Endodermal cell (in vitro differentiated cells): Measurements from ENCODE around the gene C16orf87. TPM values are rescaled to one million over a fixed set of nuclear protein-coding genes. Genes with fewer than 3 reads are reported as not detected.

ENCODE experiments used
- DNase-seq: peaks from one replicate; pipeline ENCODE4 v3.0.0-alpha.2; 2017
- H3K27ac ChIP-seq: 2 replicates; pipeline ENCODE4 v1.5.1; 2013; ENCODE audit warnings: mild to moderate bottlenecking, low read depth, low read length, moderate library complexity
- H3K27me3 ChIP-seq: 2 replicates; pipeline ENCODE4 v1.6.1; 2013; ENCODE audit warnings: mild to moderate bottlenecking, low read length, moderate library complexity; ENCODE audit not compliant: insufficient read depth, control insufficient read depth, poor library complexity, severe bottlenecking
- H3K36me3 ChIP-seq: 2 replicates; pipeline ENCODE4 v1.7.0; 2013; ENCODE audit warnings: mild to moderate bottlenecking, low read length, moderate library complexity; ENCODE audit not compliant: control insufficient read depth, insufficient read depth
- H3K4me1 ChIP-seq: one replicate; pipeline ENCODE4 v1.7.0; 2013; ENCODE audit warnings: low read length; ENCODE audit not compliant: control insufficient read depth, insufficient read depth
- H3K4me3 ChIP-seq: 2 replicates; pipeline ENCODE4 v1.5.1; 2013; ENCODE audit warnings: mild to moderate bottlenecking, low read length, moderate library complexity
- H3K9ac ChIP-seq: 2 replicates; pipeline ENCODE4 v1.6.1; 2013; ENCODE audit warnings: mild to moderate bottlenecking, low read length, moderate library complexity; ENCODE audit not compliant: poor library complexity, severe bottlenecking; ENCODE audit errors: extremely low read depth
- H3K9me3 ChIP-seq: 2 replicates; pipeline ENCODE4 v1.6.1; 2013; ENCODE audit warnings: mild to moderate bottlenecking, low read length, moderate library complexity; ENCODE audit not compliant: control insufficient read depth
- H3K27ac Mint-ChIP-seq: 2 replicates; pipeline ENCODE4 v1.8.0; 2020; ENCODE audit warnings: mixed read lengths
- H3K27me3 Mint-ChIP-seq: 2 replicates; pipeline ENCODE4 v1.8.0; 2021; ENCODE audit warnings: mild to moderate bottlenecking, mixed read lengths; ENCODE audit not compliant: insufficient read depth
- H3K36me3 Mint-ChIP-seq: 2 replicates; pipeline ENCODE4 v1.8.0; 2020; ENCODE audit warnings: low read depth, mixed read lengths
- H3K4me1 Mint-ChIP-seq: 2 replicates; pipeline ENCODE4 v1.8.0; 2020; ENCODE audit warnings: mixed read lengths
- H3K4me3 Mint-ChIP-seq: 2 replicates; pipeline ENCODE4 v1.8.0; 2020; ENCODE audit warnings: mild to moderate bottlenecking, moderate library complexity, mixed read lengths
- H3K9me3 Mint-ChIP-seq: 2 replicates; pipeline ENCODE4 v1.8.0; 2020; ENCODE audit warnings: mild to moderate bottlenecking, mixed read lengths
- WGBS, 2 experiments: methylation state at CpG; one replicate each; pipeline versions ENCODE4 v1.1.5 to v1.1.7; 2013; ENCODE audit warnings: missing lambda C conversion rate in 2 of 2, mixed read lengths in 1 of 2; ENCODE audit not compliant: insufficient coverage in 1 of 2, insufficient read length in 1 of 2; 5-methylcytosine and 5-hydroxymethylcytosine counted together
- total RNA-seq, 2 donors: library from RNA; stranded (reverse); fragmentation: NEBNext Ultra II Directional in 1 of 2; extraction: Animal tissue kit (Norgen Biotek cat#: 25700) in 1 of 2; gene quantifications; 2 replicates in 1 of 2; 3 replicates in 1 of 2; pipeline ENCODE4 v1.2.1, GENCODE V29; 2021
- TF ChIP-seq, protein P1 (sequence below): fragments of 200-600 bp; sonication (generic); conservative IDR thresholded peaks from 2 replicates; pipeline ENCODE4 v1.5.0; 2021; ENCODE audit warnings: antibody characterized with exemption, mild to moderate bottlenecking

Gene C16orf87
- total RNA-seq, 2 donors from 2014 or later, result 20.6 to 22.7 TPM

DNA sequence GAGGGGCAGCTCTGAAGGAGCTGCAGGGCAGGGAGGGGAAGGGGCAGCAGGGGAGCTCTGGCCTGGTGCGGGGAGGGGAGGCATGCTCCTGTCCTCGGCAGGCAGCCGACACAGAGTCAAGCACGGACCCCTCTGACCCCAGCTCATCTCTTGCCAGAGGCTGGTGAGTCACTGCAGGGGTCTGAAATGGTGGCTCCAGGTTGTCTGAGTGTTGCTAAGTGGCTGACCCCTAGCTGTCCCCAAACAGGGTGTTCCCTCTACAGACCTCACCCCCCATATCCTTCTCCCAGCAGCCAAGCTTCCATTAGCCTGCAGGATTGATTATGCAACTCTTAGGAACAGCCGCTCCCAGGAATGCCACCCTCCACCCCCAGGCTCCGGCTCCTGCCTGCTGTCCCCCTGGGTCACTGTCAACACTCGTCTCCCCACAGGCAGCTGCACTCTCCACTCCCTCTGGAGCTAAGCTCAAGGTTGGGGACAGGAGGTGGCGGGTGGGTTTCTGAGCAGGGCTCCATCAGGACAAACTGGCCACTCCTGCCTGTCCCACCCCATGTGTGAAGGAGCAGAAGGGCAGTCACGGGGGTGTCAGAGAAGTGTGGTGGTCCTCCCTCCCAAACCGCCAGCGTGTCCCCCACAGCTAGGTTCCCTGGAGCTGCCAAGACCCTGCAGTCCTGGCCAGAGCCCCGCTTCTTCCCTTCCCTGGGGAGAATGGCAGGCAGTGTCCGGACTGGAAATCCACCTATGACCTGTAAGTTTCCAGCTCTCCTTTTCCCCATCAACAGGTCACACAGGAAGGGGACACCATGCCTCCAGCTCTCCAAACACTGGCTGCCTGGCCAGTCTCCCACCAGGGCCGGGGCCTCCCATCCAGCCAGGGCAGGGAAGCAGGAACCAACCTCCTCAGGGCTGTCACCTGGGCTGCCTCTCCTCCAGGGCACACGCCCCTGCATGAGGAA, 83.9 kb downstream of the C16orf87 start:
- peak; percentile 80 for DNase-seq
- no peak overlapping the region for H3K27ac ChIP-seq
- peaks cover 49% of the 10 kb centered on the region for H3K4me1 Mint-ChIP-seq

More for the DNA sequence above, 83.9 kb downstream of the C16orf87 start:
- H3K4me3 ChIP-seq, result no peak overlapping the region
- H3K9me3 ChIP-seq, result no peaks in the 10 kb centered on the region
- H3K4me1 ChIP-seq, result peaks cover 23% of the 10 kb centered on the region
- H3K36me3 ChIP-seq, result no peaks in the 10 kb centered on the region
- H3K9ac ChIP-seq, result no peak overlapping the region
- Mint-ChIP-seq H3K27ac (no peak overlapping the region), H3K9me3 (no peaks in the 10 kb centered on the region), H3K36me3 (no peaks in the 10 kb centered on the region), H3K27me3 (no peaks in the 10 kb centered on the region), H3K4me3 (no peak overlapping the region)
- H3K27me3 ChIP-seq, result no peaks in the 10 kb centered on the region
- 91 to 100% methylated on average over 2 to 15 of the region's 15 CpGs for WGBS, 2 experiments
- TF ChIP-seq, protein P1, sequence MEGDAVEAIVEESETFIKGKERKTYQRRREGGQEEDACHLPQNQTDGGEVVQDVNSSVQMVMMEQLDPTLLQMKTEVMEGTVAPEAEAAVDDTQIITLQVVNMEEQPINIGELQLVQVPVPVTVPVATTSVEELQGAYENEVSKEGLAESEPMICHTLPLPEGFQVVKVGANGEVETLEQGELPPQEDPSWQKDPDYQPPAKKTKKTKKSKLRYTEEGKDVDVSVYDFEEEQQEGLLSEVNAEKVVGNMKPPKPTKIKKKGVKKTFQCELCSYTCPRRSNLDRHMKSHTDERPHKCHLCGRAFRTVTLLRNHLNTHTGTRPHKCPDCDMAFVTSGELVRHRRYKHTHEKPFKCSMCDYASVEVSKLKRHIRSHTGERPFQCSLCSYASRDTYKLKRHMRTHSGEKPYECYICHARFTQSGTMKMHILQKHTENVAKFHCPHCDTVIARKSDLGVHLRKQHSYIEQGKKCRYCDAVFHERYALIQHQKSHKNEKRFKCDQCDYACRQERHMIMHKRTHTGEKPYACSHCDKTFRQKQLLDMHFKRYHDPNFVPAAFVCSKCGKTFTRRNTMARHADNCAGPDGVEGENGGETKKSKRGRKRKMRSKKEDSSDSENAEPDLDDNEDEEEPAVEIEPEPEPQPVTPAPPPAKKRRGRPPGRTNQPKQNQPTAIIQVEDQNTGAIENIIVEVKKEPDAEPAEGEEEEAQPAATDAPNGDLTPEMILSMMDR, result no peak

Other genes starting within 250 kb of the C16orf87 start
- 10 to 100 TPM; 15.1 to 17.2 TPM for gene SHCBP1, start 209.8 kb downstream of the C16orf87 start, total RNA-seq
- gene VPS35, start 142.0 kb downstream of the C16orf87 start, total RNA-seq, result 100 to 1,000 TPM in 1 of 2 donors, 10 to 100 TPM in 1; 95.7 to 119 TPM
- gene ORC6, start 141.5 kb downstream of the C16orf87 start, total RNA-seq, result 100 to 1,000 TPM in 1 of 2 donors, 10 to 100 TPM in 1; 94.9 to 128 TPM
- gene MYLK3, start 82.8 kb downstream of the C16orf87 start, total RNA-seq, result 1 to 10 TPM; 2.3 to 4.0 TPM
- 10 to 100 TPM; 44.1 to 65.5 TPM for gene GPT2, start 53.2 kb upstream of the C16orf87 start, total RNA-seq
- gene DNAJA2, start 142.5 kb upstream of the C16orf87 start, total RNA-seq, result 10 to 100 TPM; 65.1 to 68.2 TPM